Panc1 (cell line): ENCODE measurements around the gene TMEFF2. TPM values are rescaled to one million over a fixed set of nuclear protein-coding genes. Genes with fewer than 3 reads are reported as not detected.

ENCODE experiments used
- ATAC-seq: fragments of 200-7000 bp; cut with Tn5 transposase; 2 replicates; pipeline ENCODE4 v1.9.1; 2020; ENCODE audit warnings: mild to moderate bottlenecking, moderate library complexity
- BruUV-seq: library from RNA; stranded (reverse); fragments of 400-500 nt; replicated peaks from 2 replicates; lab custom pipeline; 2021; lab: Mats Ljungman, UMichigan
- CTCF ChIA-PET: fragments of 300-600 bp; sonication (Branson Sonifier 250); formaldehyde crosslinking; loops from one replicate; lab custom pipeline; 2022; ENCODE audit warnings: antibody characterized with exemption; lab: Charles Lee
- POLR2A ChIA-PET: fragments of 300-600 bp; sonication (Branson Sonifier 250); formaldehyde crosslinking; loops from one replicate; lab custom pipeline; 2022; ENCODE audit warnings: antibody characterized with exemption; lab: Charles Lee
- DNase-seq: peaks from one replicate; pipeline ENCODE4 v3.0.0-alpha.2; 2010; ENCODE audit warnings: low read depth, low spot score
- H3K27ac ChIP-seq: 2 replicates; pipeline ENCODE4 v1.5.1; 2011; ENCODE audit warnings: mild to moderate bottlenecking, low read length, inconsistent platforms
- H3K27me3 ChIP-seq: fragments of 200-500 bp; sonication (Bioruptor generic); 2 replicates; pipeline ENCODE4 v1.6.0; 2014; ENCODE audit warnings: low read length, inconsistent platforms; ENCODE audit not compliant: control insufficient read depth, insufficient read depth
- H3K36me3 ChIP-seq: fragments of 200-500 bp; sonication (Bioruptor generic); 2 replicates; pipeline ENCODE4 v1.5.1; 2014; ENCODE audit warnings: inconsistent platforms, mild to moderate bottlenecking, low read length, moderate library complexity; ENCODE audit not compliant: control insufficient read depth, insufficient read depth
- H3K4me1 ChIP-seq: 2 replicates; pipeline ENCODE4 v1.5.1; 2011; ENCODE audit warnings: inconsistent platforms, mild to moderate bottlenecking, low read length, moderate library complexity; ENCODE audit not compliant: control insufficient read depth, insufficient read depth
- H3K4me3 ChIP-seq, 2 experiments: 2 replicates each; pipeline ENCODE4 v1.5.1; 2011 to 2012; ENCODE audit warnings: low read depth in 2 of 2, low read length in 2 of 2, mild to moderate bottlenecking in 2 of 2, inconsistent platforms in 1 of 2, moderate library complexity in 1 of 2
- H3K9me3 ChIP-seq: fragments of 200-500 bp; sonication (Bioruptor generic); 2 replicates; pipeline ENCODE4 v1.5.1; 2014; ENCODE audit warnings: low read depth, mild to moderate bottlenecking, inconsistent platforms, low read length, moderate library complexity; ENCODE audit not compliant: control insufficient read depth, insufficient read depth
- POLR2AphosphoS5 ChIP-seq: IDR thresholded peaks from 2 replicates; pipeline ENCODE4 v1.6.1; 2012; ENCODE audit warnings: mild to moderate bottlenecking, low read depth, low read length, moderate library complexity
- SIN3A ChIP-seq: IDR thresholded peaks from 2 replicates; pipeline ENCODE4 v1.6.1; 2012; ENCODE audit warnings: low read depth, mild to moderate bottlenecking, low read length, moderate library complexity, borderline replicate concordance; ENCODE audit not compliant: insufficient read depth
- TCF7L2 ChIP-seq: IDR thresholded peaks from 2 replicates; pipeline ENCODE4 v1.6.1; 2011; ENCODE audit warnings: mild to moderate bottlenecking, low read depth, low read length, inconsistent platforms
- in situ Hi-C: cut with HindIII; loops from 2 replicates; pipeline ENCODE4 v1.10.0; 2016; ENCODE audit warnings: low sequenced_read_pairs, low pct_unique_long_range_greater_than_20kb
- intact Hi-C: fragments of 100-400 bp; cut with micrococcal nuclease; formaldehyde crosslinking; loops from one replicate; pipeline ENCODE4 v1.10.0; 2022; ENCODE audit not compliant: unreplicated experiment
- total RNA-seq: library from RNA; stranded (reverse); gene quantifications from one replicate; pipeline ENCODE4 v1.2.1, GENCODE V29; 2021; ENCODE audit not compliant: unreplicated experiment
- TF ChIP-seq, protein P1 (sequence below), 2 experiments: IDR thresholded peaks; 2 replicates each; pipeline ENCODE4 v1.6.1; 2011 to 2012; ENCODE audit warnings: low read depth in 2 of 2, control low read depth in 1 of 2, low read length in 1 of 2, mild to moderate bottlenecking in 1 of 2, moderate library complexity in 1 of 2; ENCODE audit not compliant: insufficient read depth in 1 of 2
- TF ChIP-seq, protein P2 (sequence below): fragments of 450-650 bp; IDR thresholded peaks from 2 replicates; pipeline ENCODE4 v1.5.1; 2017; ENCODE audit warnings: mild to moderate bottlenecking

Gene TMEFF2
- total RNA-seq, 1 experiment from 2014 or later = 1.5 TPM

DNA sequence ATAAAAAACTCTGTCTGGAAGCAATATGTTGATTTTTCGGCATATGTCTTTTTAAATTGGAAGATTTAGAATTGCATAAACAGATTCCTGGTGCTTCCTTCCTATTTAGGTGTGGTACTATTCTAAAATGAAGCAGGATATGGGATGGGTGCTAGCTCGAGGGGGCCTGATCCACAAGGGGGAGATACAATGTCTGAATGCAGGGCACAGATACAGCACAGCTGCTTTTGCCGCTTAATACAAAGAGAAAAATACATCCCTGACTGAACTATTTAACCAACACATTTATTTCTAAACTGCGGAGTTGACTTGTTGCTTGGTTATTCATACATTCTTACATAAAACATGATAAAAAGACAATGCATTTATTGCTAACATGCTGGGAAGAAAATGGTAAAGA, 169.1 kb downstream of the TMEFF2 start:
- H3K4me1 ChIP-seq = no peaks in the 10 kb centered on the region
- H3K27ac ChIP-seq = no peak overlapping the region
- intact Hi-C loops (no loop called here), in situ Hi-C loops (no loop called here)
- no peak for TF ChIP-seq TCF7L2
- TF ChIP-seq, protein P1, sequence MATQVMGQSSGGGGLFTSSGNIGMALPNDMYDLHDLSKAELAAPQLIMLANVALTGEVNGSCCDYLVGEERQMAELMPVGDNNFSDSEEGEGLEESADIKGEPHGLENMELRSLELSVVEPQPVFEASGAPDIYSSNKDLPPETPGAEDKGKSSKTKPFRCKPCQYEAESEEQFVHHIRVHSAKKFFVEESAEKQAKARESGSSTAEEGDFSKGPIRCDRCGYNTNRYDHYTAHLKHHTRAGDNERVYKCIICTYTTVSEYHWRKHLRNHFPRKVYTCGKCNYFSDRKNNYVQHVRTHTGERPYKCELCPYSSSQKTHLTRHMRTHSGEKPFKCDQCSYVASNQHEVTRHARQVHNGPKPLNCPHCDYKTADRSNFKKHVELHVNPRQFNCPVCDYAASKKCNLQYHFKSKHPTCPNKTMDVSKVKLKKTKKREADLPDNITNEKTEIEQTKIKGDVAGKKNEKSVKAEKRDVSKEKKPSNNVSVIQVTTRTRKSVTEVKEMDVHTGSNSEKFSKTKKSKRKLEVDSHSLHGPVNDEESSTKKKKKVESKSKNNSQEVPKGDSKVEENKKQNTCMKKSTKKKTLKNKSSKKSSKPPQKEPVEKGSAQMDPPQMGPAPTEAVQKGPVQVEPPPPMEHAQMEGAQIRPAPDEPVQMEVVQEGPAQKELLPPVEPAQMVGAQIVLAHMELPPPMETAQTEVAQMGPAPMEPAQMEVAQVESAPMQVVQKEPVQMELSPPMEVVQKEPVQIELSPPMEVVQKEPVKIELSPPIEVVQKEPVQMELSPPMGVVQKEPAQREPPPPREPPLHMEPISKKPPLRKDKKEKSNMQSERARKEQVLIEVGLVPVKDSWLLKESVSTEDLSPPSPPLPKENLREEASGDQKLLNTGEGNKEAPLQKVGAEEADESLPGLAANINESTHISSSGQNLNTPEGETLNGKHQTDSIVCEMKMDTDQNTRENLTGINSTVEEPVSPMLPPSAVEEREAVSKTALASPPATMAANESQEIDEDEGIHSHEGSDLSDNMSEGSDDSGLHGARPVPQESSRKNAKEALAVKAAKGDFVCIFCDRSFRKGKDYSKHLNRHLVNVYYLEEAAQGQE (IDR thresholded peaks at IDR 0.05; ENCODE audit: insufficient read depth in 1 of 2, low read depth in 2 of 2, low read length in 1 of 2) = no peak
- no peak for TF ChIP-seq SIN3A
- TF ChIP-seq, protein P2, sequence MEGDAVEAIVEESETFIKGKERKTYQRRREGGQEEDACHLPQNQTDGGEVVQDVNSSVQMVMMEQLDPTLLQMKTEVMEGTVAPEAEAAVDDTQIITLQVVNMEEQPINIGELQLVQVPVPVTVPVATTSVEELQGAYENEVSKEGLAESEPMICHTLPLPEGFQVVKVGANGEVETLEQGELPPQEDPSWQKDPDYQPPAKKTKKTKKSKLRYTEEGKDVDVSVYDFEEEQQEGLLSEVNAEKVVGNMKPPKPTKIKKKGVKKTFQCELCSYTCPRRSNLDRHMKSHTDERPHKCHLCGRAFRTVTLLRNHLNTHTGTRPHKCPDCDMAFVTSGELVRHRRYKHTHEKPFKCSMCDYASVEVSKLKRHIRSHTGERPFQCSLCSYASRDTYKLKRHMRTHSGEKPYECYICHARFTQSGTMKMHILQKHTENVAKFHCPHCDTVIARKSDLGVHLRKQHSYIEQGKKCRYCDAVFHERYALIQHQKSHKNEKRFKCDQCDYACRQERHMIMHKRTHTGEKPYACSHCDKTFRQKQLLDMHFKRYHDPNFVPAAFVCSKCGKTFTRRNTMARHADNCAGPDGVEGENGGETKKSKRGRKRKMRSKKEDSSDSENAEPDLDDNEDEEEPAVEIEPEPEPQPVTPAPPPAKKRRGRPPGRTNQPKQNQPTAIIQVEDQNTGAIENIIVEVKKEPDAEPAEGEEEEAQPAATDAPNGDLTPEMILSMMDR = no peak
- no peak for TF ChIP-seq POLR2AphosphoS5
- DNase-seq (no peak), ATAC-seq (no peak)
- ChIA-PET POLR2A (no interaction called here), CTCF (no interaction called here)
- no TSS peak for BruUV-seq
- no peak overlapping the region for H3K4me3 ChIP-seq
- H3K36me3 ChIP-seq = no peaks in the 10 kb centered on the region
- no peaks in the 10 kb centered on the region for H3K9me3 ChIP-seq
- H3K27me3 ChIP-seq = no peaks in the 10 kb centered on the region

DNA sequence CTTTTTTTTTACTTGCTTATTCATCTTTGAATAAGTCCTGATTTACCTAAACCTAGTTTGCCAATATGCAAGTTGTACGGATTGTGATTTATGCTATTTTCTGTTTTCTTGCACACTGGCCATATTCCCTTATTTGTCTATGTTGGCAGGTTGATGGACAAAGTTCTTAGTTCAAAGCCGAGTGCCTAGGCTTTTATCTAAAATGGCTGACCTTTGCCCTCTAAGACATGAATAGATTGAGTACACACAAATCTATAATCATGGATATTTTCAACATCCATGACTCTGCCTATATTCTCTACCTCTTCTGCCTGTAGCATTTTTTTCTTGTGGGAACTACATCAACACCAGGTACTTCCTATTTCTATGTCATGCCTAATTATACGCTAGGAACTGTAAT, 171.7 kb downstream of the TMEFF2 start:
- H3K4me1 ChIP-seq = no peaks in the 10 kb centered on the region
- intact Hi-C loops (no loop called here), in situ Hi-C loops (no loop called here)
- DNase-seq = no peak
- no peaks in the 10 kb centered on the region for H3K9me3 ChIP-seq
- no TSS peak for BruUV-seq
- ATAC-seq = no peak
- POLR2A ChIA-PET = no interaction called here
- no peaks in the 10 kb centered on the region for H3K36me3 ChIP-seq
- H3K27me3 ChIP-seq = no peaks in the 10 kb centered on the region
- H3K4me3 ChIP-seq = no peak overlapping the region
- no peak overlapping the region for H3K27ac ChIP-seq
- TF ChIP-seq, protein P1 (IDR thresholded peaks at IDR 0.05; ENCODE audit: insufficient read depth in 1 of 2, low read depth in 2 of 2, low read length in 1 of 2) = no peak
- no peak for TF ChIP-seq TCF7L2
- TF ChIP-seq, protein P2 = no peak
- TF ChIP-seq SIN3A = no peak
- TF ChIP-seq POLR2AphosphoS5 = no peak
- CTCF ChIA-PET = no interaction called here
